ENCODE measurements around the gene TATDN2.

Gene TATDN2

DNA sequence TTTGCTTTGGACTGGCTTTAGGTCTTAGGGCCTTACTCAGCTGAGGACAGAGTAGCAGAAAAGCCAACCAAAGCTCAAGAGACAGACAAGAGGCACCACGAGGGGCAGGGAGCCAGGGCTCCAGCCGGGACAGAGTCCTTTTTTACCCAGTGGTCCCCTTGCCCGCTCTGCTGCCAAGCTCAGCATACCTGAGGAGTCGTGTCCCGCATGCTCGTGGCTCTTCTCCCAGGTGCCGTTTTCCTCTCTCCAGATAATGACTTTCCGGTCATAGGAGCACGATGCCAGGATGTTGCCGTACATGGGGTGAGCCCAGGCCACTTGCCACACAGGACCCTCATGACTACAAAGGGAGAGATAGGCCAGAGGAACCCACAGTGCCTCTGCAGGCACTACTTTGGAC, 64.1 kb downstream of the TATDN2 start:
- no peak overlapping the region for H3K4ac ChIP-seq (ENCODE audit: low read length)
- H3K4me3 ChIP-seq (ENCODE audit: low read length in 2 of 2) = peak overlapping the region in 1 of 2 donors; percentile 63
- H3K23ac ChIP-seq (ENCODE audit: low read depth, low read length, poor library complexity) = no peak overlapping the region
- no peak overlapping the region for H2AK5ac ChIP-seq (ENCODE audit: low read depth, low read length)
- no peak overlapping the region for H2BK12ac ChIP-seq (ENCODE audit: low read length)
- H4K91ac ChIP-seq (ENCODE audit: low read depth, low read length, poor library complexity) = no peak overlapping the region
- H3K9ac ChIP-seq (ENCODE audit: low read depth, low read length, poor library complexity) = no peak overlapping the region
- no peak for DNase-seq (ENCODE audit: low spot score)
- H3K36me3 ChIP-seq (replicated peaks in 1 of 2; ENCODE audit: control insufficient read depth in 2 of 2, insufficient read depth in 2 of 2, low read length in 2 of 2) = peaks cover 47 to 100% of the 10 kb centered on the region in 2 donors
- H3K4me2 ChIP-seq (ENCODE audit: insufficient read depth, low read length, poor library complexity, severe bottlenecking) = no peak overlapping the region
- no peak overlapping the region for H4K8ac ChIP-seq (ENCODE audit: low read depth, low read length)
- H2BK15ac ChIP-seq (ENCODE audit: low read length) = no peak overlapping the region
- no peak overlapping the region for H2BK5ac ChIP-seq (ENCODE audit: low read length)
- H3K18ac ChIP-seq (ENCODE audit: low read length) = no peak overlapping the region
- H2BK120ac ChIP-seq (ENCODE audit: low read depth, low read length) = no peak overlapping the region
- no peak overlapping the region for H3K27ac ChIP-seq (replicated peaks; ENCODE audit: low read length)
- no CpG with 5 or more reads among the region's 10 CpGs for WGBS, 2 donors (ENCODE audit: extremely low coverage in 2 of 2, insufficient read length in 2 of 2, insufficient replicate concordance in 1 of 2)
- no peaks in the 10 kb centered on the region for H3K9me3 ChIP-seq (replicated peaks in 1 of 2; ENCODE audit: control insufficient read depth in 2 of 2, insufficient read depth in 1 of 2, low read depth in 1 of 2, low read length in 2 of 2)
- H3K4me1 ChIP-seq (ENCODE audit: control insufficient read depth in 2 of 2, insufficient read depth in 1 of 2, low read depth in 1 of 2, low read length in 2 of 2) = no peaks in the 10 kb centered on the region
- no peak overlapping the region for H2AFZ ChIP-seq (ENCODE audit: low read length)
- no peak overlapping the region for H3K14ac ChIP-seq (ENCODE audit: low read length)
- peaks cover 2% of the 10 kb centered on the region for H3K79me1 ChIP-seq (ENCODE audit: low read depth, low read length)
- H3K27me3 ChIP-seq (ENCODE audit: control insufficient read depth in 3 of 3, insufficient read depth in 3 of 3, low read depth in 1 of 3, low read length in 3 of 3) = no peaks in the 10 kb centered on the region

DNA sequence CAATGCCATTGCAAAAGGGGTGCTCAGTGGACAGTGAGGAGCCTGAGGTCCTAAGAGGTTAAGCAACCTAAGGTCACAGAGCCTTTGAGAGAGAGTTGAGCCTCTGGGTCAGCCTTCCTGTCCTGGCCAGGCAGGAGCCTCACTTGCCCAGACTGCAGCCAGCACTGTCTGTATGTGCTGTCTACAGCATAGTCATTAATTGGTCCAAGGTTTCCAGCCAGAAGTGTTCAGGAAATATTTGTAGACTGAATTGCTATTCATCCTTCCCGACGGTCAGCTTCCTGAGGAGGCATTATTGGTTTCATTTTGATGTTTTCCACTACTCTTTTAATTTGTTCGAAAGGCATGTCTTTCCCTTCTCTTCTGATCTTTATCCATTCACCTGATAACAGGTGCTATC, 64.6 kb downstream of the TATDN2 start:
- Histone ChIP-seq H2AFZ (ENCODE audit: low read length) (no peak overlapping the region), H3K23ac (ENCODE audit: low read depth, low read length, poor library complexity) (no peak overlapping the region), H3K4me3 (ENCODE audit: low read length in 2 of 2) (no peak overlapping the region), H2BK5ac (ENCODE audit: low read length) (no peak overlapping the region), H3K14ac (ENCODE audit: low read length) (no peak overlapping the region), H4K8ac (ENCODE audit: low read depth, low read length) (no peak overlapping the region), H3K9ac (ENCODE audit: low read depth, low read length, poor library complexity) (no peak overlapping the region), H2BK12ac (ENCODE audit: low read length) (no peak overlapping the region), H2BK120ac (ENCODE audit: low read depth, low read length) (no peak overlapping the region), H3K18ac (ENCODE audit: low read length) (no peak overlapping the region), H2AK5ac (ENCODE audit: low read depth, low read length) (no peak overlapping the region), H4K91ac (ENCODE audit: low read depth, low read length, poor library complexity) (no peak overlapping the region), H3K4me1 (ENCODE audit: control insufficient read depth in 2 of 2, insufficient read depth in 1 of 2, low read depth in 1 of 2, low read length in 2 of 2) (no peaks in the 10 kb centered on the region), H3K27me3 (ENCODE audit: control insufficient read depth in 3 of 3, insufficient read depth in 3 of 3, low read depth in 1 of 3, low read length in 3 of 3) (no peaks in the 10 kb centered on the region), H3K9me3 (replicated peaks in 1 of 2; ENCODE audit: control insufficient read depth in 2 of 2, insufficient read depth in 1 of 2, low read depth in 1 of 2, low read length in 2 of 2) (no peaks in the 10 kb centered on the region), H3K79me1 (ENCODE audit: low read depth, low read length) (peaks cover 2% of the 10 kb centered on the region), H3K27ac (replicated peaks; ENCODE audit: low read length) (no peak overlapping the region), H3K4me2 (ENCODE audit: insufficient read depth, low read length, poor library complexity, severe bottlenecking) (no peak overlapping the region), H3K36me3 (replicated peaks in 1 of 2; ENCODE audit: control insufficient read depth in 2 of 2, insufficient read depth in 2 of 2, low read length in 2 of 2) (peaks cover 50 to 100% of the 10 kb centered on the region in 2 donors), H3K4ac (ENCODE audit: low read length) (no peak overlapping the region), H2BK15ac (ENCODE audit: low read length) (no peak overlapping the region)
- WGBS, 2 donors (ENCODE audit: extremely low coverage in 2 of 2, insufficient read length in 2 of 2, insufficient replicate concordance in 1 of 2) = no CpG with 5 or more reads among the region's 3 CpGs
- DNase-seq (ENCODE audit: low spot score) = no peak

DNA sequence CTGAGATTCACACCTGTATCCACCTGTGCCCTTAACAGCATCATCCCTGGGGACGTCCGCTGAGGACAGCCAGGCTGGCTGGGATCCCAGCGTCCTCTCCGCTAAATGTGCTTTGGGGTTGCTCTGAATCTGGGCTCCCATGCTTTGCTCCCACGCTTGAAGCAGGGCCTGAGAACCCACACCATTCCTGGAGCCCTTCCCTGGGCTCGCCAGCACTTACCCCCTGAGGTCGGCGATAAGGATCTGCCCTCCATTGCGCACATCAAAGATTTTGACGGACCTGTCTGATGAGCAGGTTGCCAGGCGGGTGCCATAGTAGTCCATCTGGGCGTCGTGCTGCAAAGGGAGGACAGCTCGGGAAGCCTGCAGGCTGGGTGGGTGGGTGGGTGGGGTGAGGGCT, 66.8 kb downstream of the TATDN2 start:
- Histone ChIP-seq H3K23ac (ENCODE audit: low read depth, low read length, poor library complexity) (no peak overlapping the region), H2BK12ac (ENCODE audit: low read length) (no peak overlapping the region), H3K36me3 (replicated peaks in 1 of 2; ENCODE audit: control insufficient read depth in 2 of 2, insufficient read depth in 2 of 2, low read length in 2 of 2) (peaks cover 54 to 93% of the 10 kb centered on the region in 2 donors), H2AK5ac (ENCODE audit: low read depth, low read length) (no peak overlapping the region), H2BK5ac (ENCODE audit: low read length) (no peak overlapping the region), H3K4me1 (ENCODE audit: control insufficient read depth in 2 of 2, insufficient read depth in 1 of 2, low read depth in 1 of 2, low read length in 2 of 2) (peaks cover 2 to 6% of the 10 kb centered on the region in 2 donors), H3K4ac (ENCODE audit: low read length) (no peak overlapping the region), H3K18ac (ENCODE audit: low read length) (no peak overlapping the region), H3K14ac (ENCODE audit: low read length) (no peak overlapping the region), H4K8ac (ENCODE audit: low read depth, low read length) (no peak overlapping the region), H3K79me1 (ENCODE audit: low read depth, low read length) (peaks cover 4% of the 10 kb centered on the region), H2BK15ac (ENCODE audit: low read length) (no peak overlapping the region), H2BK120ac (ENCODE audit: low read depth, low read length) (no peak overlapping the region), H3K9me3 (replicated peaks in 1 of 2; ENCODE audit: control insufficient read depth in 2 of 2, insufficient read depth in 1 of 2, low read depth in 1 of 2, low read length in 2 of 2) (no peaks in the 10 kb centered on the region), H3K4me3 (ENCODE audit: low read length in 2 of 2) (no peak overlapping the region), H2AFZ (ENCODE audit: low read length) (no peak overlapping the region), H3K27me3 (ENCODE audit: control insufficient read depth in 3 of 3, insufficient read depth in 3 of 3, low read depth in 1 of 3, low read length in 3 of 3) (no peaks in the 10 kb centered on the region), H3K27ac (replicated peaks; ENCODE audit: low read length) (no peak overlapping the region), H3K4me2 (ENCODE audit: insufficient read depth, low read length, poor library complexity, severe bottlenecking) (no peak overlapping the region), H4K91ac (ENCODE audit: low read depth, low read length, poor library complexity) (no peak overlapping the region), H3K9ac (ENCODE audit: low read depth, low read length, poor library complexity) (no peak overlapping the region)
- DNase-seq (ENCODE audit: low spot score) = no peak
- no CpG with 5 or more reads among the region's 14 CpGs for WGBS, 2 donors (ENCODE audit: extremely low coverage in 2 of 2, insufficient read length in 2 of 2, insufficient replicate concordance in 1 of 2)

DNA sequence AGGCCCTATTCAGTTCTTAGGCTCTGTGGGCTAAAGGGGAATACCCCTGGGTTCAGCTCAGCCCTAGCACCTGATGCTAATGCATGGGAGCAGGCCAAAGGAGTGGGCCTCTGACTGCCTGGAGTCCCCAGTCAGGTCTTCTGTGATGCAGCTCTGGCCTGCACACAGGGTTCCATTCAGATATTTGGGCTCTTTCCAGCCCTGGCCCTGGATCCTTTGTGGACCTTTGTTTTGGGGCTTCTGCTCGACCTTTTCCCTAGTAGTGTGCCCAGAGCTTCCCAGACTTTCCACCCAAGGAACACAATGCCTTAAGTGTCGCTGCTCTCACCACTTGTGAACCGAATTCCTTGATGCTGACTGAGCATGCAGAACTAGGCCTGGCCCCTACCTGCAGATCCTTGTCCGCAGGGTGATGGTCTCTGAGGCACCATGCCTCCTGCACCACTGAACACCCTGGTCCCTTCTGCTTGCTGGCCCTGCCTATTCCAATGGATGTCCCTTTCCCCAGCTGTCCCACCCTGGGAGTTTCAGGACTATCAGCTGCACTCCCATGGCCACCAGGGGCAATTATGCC, 67.6 kb downstream of the TATDN2 start:
- Histone ChIP-seq H4K8ac (ENCODE audit: low read depth, low read length) (no peak overlapping the region), H3K4ac (ENCODE audit: low read length) (no peak overlapping the region), H3K79me1 (ENCODE audit: low read depth, low read length) (peaks cover 4% of the 10 kb centered on the region), H3K27me3 (ENCODE audit: control insufficient read depth in 3 of 3, insufficient read depth in 3 of 3, low read depth in 1 of 3, low read length in 3 of 3) (no peaks in the 10 kb centered on the region), H3K14ac (ENCODE audit: low read length) (no peak overlapping the region), H3K4me1 (ENCODE audit: control insufficient read depth in 2 of 2, insufficient read depth in 1 of 2, low read depth in 1 of 2, low read length in 2 of 2) (peaks cover 3 to 8% of the 10 kb centered on the region in 2 donors), H3K18ac (ENCODE audit: low read length) (no peak overlapping the region), H2BK120ac (ENCODE audit: low read depth, low read length) (no peak overlapping the region), H2BK15ac (ENCODE audit: low read length) (no peak overlapping the region), H2AFZ (ENCODE audit: low read length) (no peak overlapping the region), H3K27ac (replicated peaks; ENCODE audit: low read length) (no peak overlapping the region), H3K23ac (ENCODE audit: low read depth, low read length, poor library complexity) (no peak overlapping the region), H2BK5ac (ENCODE audit: low read length) (no peak overlapping the region), H3K9me3 (replicated peaks in 1 of 2; ENCODE audit: control insufficient read depth in 2 of 2, insufficient read depth in 1 of 2, low read depth in 1 of 2, low read length in 2 of 2) (no peaks in the 10 kb centered on the region), H3K4me2 (ENCODE audit: insufficient read depth, low read length, poor library complexity, severe bottlenecking) (no peak overlapping the region), H3K36me3 (replicated peaks in 1 of 2; ENCODE audit: control insufficient read depth in 2 of 2, insufficient read depth in 2 of 2, low read length in 2 of 2) (peaks cover 54 to 86% of the 10 kb centered on the region in 2 donors), H2BK12ac (ENCODE audit: low read length) (no peak overlapping the region), H3K4me3 (ENCODE audit: low read length in 2 of 2) (no peak overlapping the region), H2AK5ac (ENCODE audit: low read depth, low read length) (no peak overlapping the region), H4K91ac (ENCODE audit: low read depth, low read length, poor library complexity) (no peak overlapping the region), H3K9ac (ENCODE audit: low read depth, low read length, poor library complexity) (no peak overlapping the region)
- DNase-seq (ENCODE audit: low spot score) = no peak
- no CpG with 5 or more reads among the region's 4 CpGs for WGBS, 2 donors (ENCODE audit: extremely low coverage in 2 of 2, insufficient read length in 2 of 2, insufficient replicate concordance in 1 of 2)

Data from neuronal stem cell (in vitro differentiated cells).